HEK293 (cell line): ENCODE measurements around the gene UBE2D1.
A peak's percentile ranks its signal among the peaks of the same experiment; 100 is the strongest.

ENCODE experiments used
- CTCF ChIA-PET: fragments of 350-600 bp; formaldehyde crosslinking; extraction: SDS; loops from one replicate; lab custom pipeline; 2021; ENCODE audit warnings: antibody characterized with exemption; lab: Yijun Ruan, JAX
- POLR2A ChIA-PET: fragments of 300-600 bp; formaldehyde crosslinking; extraction: SDS; loops from one replicate; lab custom pipeline; 2020; ENCODE audit warnings: antibody characterized with exemption, inconsistent platforms; lab: Yijun Ruan, JAX
- H3K27ac ChIP-seq: fragments of 200-500 bp; sonication (Bioruptor generic); 2 replicates; pipeline ENCODE4 v1.5.1; 2014; ENCODE audit warnings: low read depth, low read length, control low read depth, inconsistent platforms; ENCODE audit errors: extremely low read depth
- H3K36me3 ChIP-seq, 2 experiments: fragments of 200-500 bp in 1 of 2; sonication (Bioruptor generic) in 1 of 2; 1 replicate in 1 of 2; 2 replicates in 1 of 2; pipeline ENCODE4 v1.5.1; 2014 to 2017; ENCODE audit warnings: inconsistent platforms in 2 of 2, low read length in 2 of 2; ENCODE audit not compliant: control insufficient read depth in 2 of 2, insufficient read depth in 1 of 2
- H3K4me1 ChIP-seq: fragments of 200-500 bp; sonication (Bioruptor generic); 2 replicates; pipeline ENCODE4 v1.5.1; 2014; ENCODE audit warnings: mild to moderate bottlenecking, low read length, inconsistent platforms; ENCODE audit not compliant: control insufficient read depth, insufficient read depth
- H3K4me3 ChIP-seq: 2 replicates; pipeline ENCODE4 v1.5.1; 2011; ENCODE audit warnings: low read depth, mild to moderate bottlenecking, control low read depth, low read length, moderate library complexity
- H3K9me3 ChIP-seq: fragments of 200-500 bp; sonication (Bioruptor generic); 2 replicates; pipeline ENCODE4 v1.5.1; 2014; ENCODE audit warnings: low read depth, low read length, inconsistent platforms; ENCODE audit not compliant: control insufficient read depth, insufficient read depth
- GFI1B ChIP-seq: fragments of 450-650 bp; formaldehyde crosslinking; IDR thresholded peaks from 2 replicates; pipeline ENCODE4 v1.5.1; 2016; ENCODE audit warnings: missing biosample characterization, missing genetic modification characterization
- HOXA7 ChIP-seq: sonication (generic); formaldehyde crosslinking; IDR thresholded peaks from 2 replicates; pipeline ENCODE4 v1.8.1; 2022; ENCODE audit warnings: missing genetic modification reagents, borderline replicate concordance
- KLF8 ChIP-seq: fragments of 450-650 bp; formaldehyde crosslinking; IDR thresholded peaks from 2 replicates; pipeline ENCODE4 v1.5.1; 2016; ENCODE audit warnings: missing biosample characterization, missing genetic modification characterization
- MEIS1 ChIP-seq: sonication (generic); formaldehyde crosslinking; IDR thresholded peaks from 2 replicates; pipeline ENCODE4 v1.8.1; 2022; ENCODE audit warnings: missing genetic modification reagents, mild to moderate bottlenecking, borderline replicate concordance
- REST ChIP-seq: fragments of 450-650 bp; formaldehyde crosslinking; IDR thresholded peaks from 2 replicates; pipeline ENCODE4 v1.5.1; 2016; ENCODE audit warnings: missing biosample characterization, missing genetic modification characterization
- WT1 ChIP-seq: fragments of 450-650 bp; formaldehyde crosslinking; IDR thresholded peaks from 2 replicates; pipeline ENCODE4 v1.5.1; 2016; ENCODE audit warnings: missing biosample characterization, missing genetic modification characterization
- ZNF202 ChIP-seq: fragments of 450-650 bp; formaldehyde crosslinking; IDR thresholded peaks from 2 replicates; pipeline ENCODE4 v1.5.1; 2016; ENCODE audit warnings: missing biosample characterization, missing genetic modification characterization, borderline replicate concordance
- ZNF24 ChIP-seq: fragments of 450-650 bp; formaldehyde crosslinking; IDR thresholded peaks from 2 replicates; pipeline ENCODE4 v1.5.1; 2016; ENCODE audit warnings: missing biosample characterization, missing genetic modification characterization
- ZNF335 ChIP-seq: fragments of 450-650 bp; formaldehyde crosslinking; conservative IDR thresholded peaks from 2 replicates; pipeline ENCODE4 v1.5.1; 2016; ENCODE audit warnings: missing biosample characterization, missing genetic modification characterization
- ZNF433 ChIP-seq: fragments of 450-650 bp; formaldehyde crosslinking; IDR thresholded peaks from 2 replicates; pipeline ENCODE4 v1.5.1; 2016; ENCODE audit warnings: missing biosample characterization, missing genetic modification characterization, low read depth
- ZNF449 ChIP-seq: fragments of 450-650 bp; formaldehyde crosslinking; IDR thresholded peaks from 2 replicates; pipeline ENCODE4 v1.5.1; 2017; ENCODE audit warnings: missing biosample characterization, mild to moderate bottlenecking, missing genetic modification characterization, moderate library complexity
- ZNF510 ChIP-seq: fragments of 450-650 bp; formaldehyde crosslinking; IDR thresholded peaks from 2 replicates; pipeline ENCODE4 v1.5.1; 2018; ENCODE audit warnings: mild to moderate bottlenecking, missing genetic modification characterization, missing biosample characterization; ENCODE audit not compliant: insufficient replicate concordance
- ZNF561 ChIP-seq: fragments of 450-650 bp; IDR thresholded peaks from 2 replicates; pipeline ENCODE4 v1.5.1; 2018; ENCODE audit warnings: missing biosample characterization, missing genetic modification characterization, borderline replicate concordance
- ZNF571 ChIP-seq: fragments of 450-650 bp; formaldehyde crosslinking; IDR thresholded peaks from 2 replicates; pipeline ENCODE4 v1.5.0; 2017; ENCODE audit warnings: missing biosample characterization, missing genetic modification characterization
- ZNF585B ChIP-seq: fragments of 450-650 bp; formaldehyde crosslinking; IDR thresholded peaks from 2 replicates; pipeline ENCODE4 v1.5.1; 2016; ENCODE audit warnings: missing biosample characterization, missing genetic modification characterization
- ZNF600 ChIP-seq: fragments of 450-650 bp; formaldehyde crosslinking; IDR thresholded peaks from 2 replicates; pipeline ENCODE4 v1.5.1; 2016; ENCODE audit warnings: missing biosample characterization, missing genetic modification characterization
- ZNF629 ChIP-seq: fragments of 450-650 bp; formaldehyde crosslinking; IDR thresholded peaks from 2 replicates; pipeline ENCODE4 v1.5.1; 2017; ENCODE audit warnings: missing biosample characterization, missing genetic modification characterization
- ZNF654 ChIP-seq: fragments of 450-650 bp; formaldehyde crosslinking; IDR thresholded peaks from 2 replicates; pipeline ENCODE4 v1.5.1; 2016; ENCODE audit warnings: low read depth, missing biosample characterization, missing genetic modification characterization
- ZSCAN16 ChIP-seq: fragments of 450-650 bp; formaldehyde crosslinking; IDR thresholded peaks from 2 replicates; pipeline ENCODE4 v1.5.1; 2016; ENCODE audit warnings: missing biosample characterization, missing genetic modification characterization
- ZSCAN30 ChIP-seq: fragments of 450-650 bp; IDR thresholded peaks from 2 replicates; pipeline ENCODE4 v1.5.1; 2018; ENCODE audit warnings: missing biosample characterization, mild to moderate bottlenecking, missing genetic modification characterization, moderate library complexity
- ZSCAN4 ChIP-seq: fragments of 450-650 bp; formaldehyde crosslinking; IDR thresholded peaks from 2 replicates; pipeline ENCODE4 v1.5.1; 2017; ENCODE audit warnings: missing biosample characterization, missing genetic modification characterization

UBE2D1 gene

GRCh38 chr10:58384095-58384494 is 49.3 kb downstream of the UBE2D1 start:
- no peak for TF ChIP-seq ZSCAN16 (tag by site-specific recombination)
- TF ChIP-seq ZNF510 (tag by site-specific recombination) = no peak
- TF ChIP-seq ZNF571 (tag by site-specific recombination) = no peak
- no peak for TF ChIP-seq ZNF433 (tag by site-specific recombination)
- no peak for TF ChIP-seq ZNF202 (tag by site-specific recombination)
- TF ChIP-seq HOXA7 (CRISPR knock-in tag) = no peak
- no peak for TF ChIP-seq ZNF629 (tag by site-specific recombination)
- no peak for TF ChIP-seq ZNF600 (tag by site-specific recombination)
- CTCF ChIA-PET = interaction anchor here (0.7 to 2.9 kb wide), 9 partner anchors 9 to 206 kb away, joined by 3 to 20 read pairs (median 3); partner anchors contain the start of gene UBE2D1
- POLR2A ChIA-PET = interaction anchor here (2.2 kb wide), 1 partner anchor 49 kb away, joined by 11 read pairs; the partner anchor contains the start of gene UBE2D1
- Histone ChIP-seq H3K36me3 (peaks cover 17 to 28% of the 10 kb centered on the region in 2 experiments), H3K9me3 (no peaks in the 10 kb centered on the region), H3K27ac (no peak overlapping the region), H3K4me3 (no peak overlapping the region), H3K4me1 (no peaks in the 10 kb centered on the region)

- H3K4me1 ChIP-seq = no peaks in the 10 kb centered on the region
- H3K36me3 ChIP-seq = peaks cover 20 to 32% of the 10 kb centered on the region in 2 experiments
- TF ChIP-seq ZSCAN16 (tag by site-specific recombination) (0 out of 2 replicates have a peak, but pooled peaks have one; percentile 35), MEIS1 (CRISPR knock-in tag) (no peak), ZSCAN4 (0 out of 2 replicates have a peak, but pooled peaks have one; percentile 5), ZNF449 (tag by site-specific recombination) (0 out of 2 replicates have a peak, but pooled peaks have one; percentile 15), ZNF585B (no peak), ZNF654 (tag by site-specific recombination) (peak; percentile 2; the same call in 1 of the 2 replicates), KLF8 (tag by site-specific recombination) (peak; percentile 51; the same call in 1 of the 2 replicates), ZNF335 (tag by site-specific recombination) (peak; percentile 80; the same call in 1 of the 2 replicates)
- peak overlapping the region; percentile 61 for H3K4me3 ChIP-seq
- peak overlapping the region; percentile 68 for H3K27ac ChIP-seq
- ChIA-PET CTCF (interaction anchor here (0.6 to 2.9 kb wide), 13 partner anchors 9 to 207 kb away, joined by 3 to 20 read pairs (median 3); partner anchors contain the start of gene UBE2D1), POLR2A (interaction anchor here (0.8 to 2.2 kb wide), 2 partner anchors 50 to 116 kb away, joined by 4 to 11 read pairs; partner anchors contain the start of genes CISD1 and UBE2D1)
- no peaks in the 10 kb centered on the region for H3K9me3 ChIP-seq
Measured at GRCh38 chr10:58384544-58384998, 49.8 kb downstream of the UBE2D1 start.

- POLR2A ChIA-PET = interaction anchor here (0.7 to 2.2 kb wide), 6 partner anchors 9 to 117 kb away, joined by 3 to 11 read pairs (median 4); partner anchors contain the start of genes CISD1 and UBE2D1
- Histone ChIP-seq H3K9me3 (no peaks in the 10 kb centered on the region), H3K27ac (peak within 1 kb of the TSS; percentile 89), H3K4me1 (no peaks in the 10 kb centered on the region), H3K36me3 (peaks cover 26 to 38% of the 10 kb centered on the region in 2 experiments), H3K4me3 (peak within 1 kb of the TSS; percentile 61)
- CTCF ChIA-PET = interaction anchor here (0.6 to 2.9 kb wide), 16 partner anchors 9 to 207 kb away, joined by 3 to 20 read pairs (median 3); partner anchors contain the start of gene UBE2D1
- TF ChIP-seq WT1 (tag by site-specific recombination) = 0 out of 2 replicates have a peak, but pooled peaks have one; percentile 49
- peak; percentile 36 for TF ChIP-seq ZSCAN30 (tag by site-specific recombination)
- TF ChIP-seq REST (tag by site-specific recombination) = peak; percentile 14; the same call in 1 of the 2 replicates
- 0 out of 2 replicates have a peak, but pooled peaks have one; percentile 17 for TF ChIP-seq GFI1B (tag by site-specific recombination)
- peak; percentile 35; the same call in 1 of the 2 replicates for TF ChIP-seq ZNF561
- peak; percentile 49; the same call in 1 of the 2 replicates for TF ChIP-seq ZNF24 (tag by site-specific recombination)
Measured at GRCh38 chr10:58384999-58385783, 50.4 kb downstream of the UBE2D1 start, which contains the start of gene TFAM. TSS of gene TFAM (plus strand) at chr10:58385410. CDS start at chr10:58385548, 138 bp downstream.
